Kidney glomerular epithelial cell (primary cell): ENCODE measurements around the gene CBY3.
"Not testable (repeated sequence)": the region's sequence is repeated elsewhere in the genome, so short reads cannot be mapped to it uniquely, and the experiment has no call there.

Experiments
- DNase-seq: peaks from one replicate; lab custom pipeline; 2025; lab: John Stamatoyannopoulos, UW

CBY3 gene

GRCh38 chr5:179680780-179681401 is at the start of gene CBY3:
TSS of gene CBY3 (minus strand) at chr5:179681034. CDS start at chr5:179680918, 116 bp downstream.
- DNase-seq = peak; percentile 53

GRCh38 chr5:179730356-179730755 is 49.5 kb upstream of the CBY3 start:
- DNase-seq = no peak

GRCh38 chr5:179729727-179730126 is 48.9 kb upstream of the CBY3 start:
- no peak for DNase-seq

- no peak for DNase-seq
Observed at GRCh38 chr5:179729303-179729702, 48.5 kb upstream of the CBY3 start.

- no peak for DNase-seq
Observed at GRCh38 chr5:179727106-179727505, 46.3 kb upstream of the CBY3 start.

- DNase-seq = no peak
Observed at GRCh38 chr5:179724163-179724562, 43.3 kb upstream of the CBY3 start.

- DNase-seq = no peak
Observed at GRCh38 chr5:179720222-179720621, 39.4 kb upstream of the CBY3 start.

- DNase-seq = no peak
Observed at GRCh38 chr5:179716286-179716685, 35.5 kb upstream of the CBY3 start.

- peak; percentile 55 for DNase-seq
Observed at GRCh38 chr5:179700401-179700918, 19.6 kb upstream of the CBY3 start.

GRCh38 chr5:179699616-179700237 is 18.9 kb upstream of the CBY3 start:
- peak; percentile 31 for DNase-seq

- peak; percentile 19 for DNase-seq
Observed at GRCh38 chr5:179698935-179699615, 18.2 kb upstream of the CBY3 start, which contains the start of gene CANX. TSS of gene CANX (plus strand) at chr5:179698967. CDS start at chr5:179705682, 6,715 bp downstream.

- DNase-seq = peak; percentile 97
Observed at GRCh38 chr5:179697993-179698934, 17.4 kb upstream of the CBY3 start.

- DNase-seq = not testable (repeated sequence)
Observed at GRCh38 chr5:179697543-179697942, 16.7 kb upstream of the CBY3 start.

GRCh38 chr5:179697108-179697507 is 16.3 kb upstream of the CBY3 start:
- DNase-seq = no peak

- DNase-seq = no peak
Observed at GRCh38 chr5:179696603-179697002, 15.8 kb upstream of the CBY3 start.

- DNase-seq = no peak
Observed at GRCh38 chr5:179694561-179694960, 13.7 kb upstream of the CBY3 start.

GRCh38 chr5:179689212-179689611 is 8.4 kb upstream of the CBY3 start:
- DNase-seq = not testable (repeated sequence)

- DNase-seq = no peak
Observed at GRCh38 chr5:179680014-179680779, 637 bp downstream of the CBY3 start.

- no peak for DNase-seq
Observed at GRCh38 chr5:179679014-179679674, 1.7 kb downstream of the CBY3 start.

- DNase-seq = peak; percentile 93
Observed at GRCh38 chr5:179678223-179679013, 2.4 kb downstream of the CBY3 start.
